K562 (cell line): ENCODE data around the gene ATRAID. TPM values are rescaled to one million over a fixed set of nuclear protein-coding genes. Genes with fewer than 3 reads are reported as not detected.

Source experiments
- ATAC-seq: fragments of 200-7000 bp; cut with Tn5 transposase; 3 replicates; pipeline ENCODE4 v1.9.1; 2020; ENCODE audit warnings: moderate library complexity
- BruUV-seq: library from RNA; stranded (reverse); fragments of 400-500 nt; replicated peaks from 2 replicates; lab custom pipeline; 2021; lab: Mats Ljungman, UMichigan
- CTCF ChIA-PET: fragments of 300-600 bp; formaldehyde crosslinking; extraction: SDS; loops from one replicate; lab custom pipeline; 2021; ENCODE audit warnings: low intra/inter-chr PET ratio; lab: Yijun Ruan, JAX
- POLR2A ChIA-PET: fragments of 300-600, 350-650 bp; sonication (Branson Sonifier 250); formaldehyde crosslinking; extraction: SDS; loops from one replicate; lab custom pipeline; 2021; ENCODE audit warnings: antibody characterized with exemption, inconsistent platforms; lab: Yijun Ruan, JAX
- DNase-seq, 4 experiments: peaks; one replicate each; pipeline versions ENCODE4 v3.0.0 to v3.0.0-alpha.2; 2011 to 2018; ENCODE audit warnings: low spot score in 3 of 4, mixed read lengths in 3 of 4; ENCODE audit errors: extremely low read depth in 1 of 4
- FAIRE-seq: peaks from 2 replicates; lab custom pipeline; 2011; peaks lifted over from hg19 to GRCh38; lab: Jason Lieb, UNC
- H2AFZ ChIP-seq: 2 replicates; pipeline ENCODE4 v1.6.0; 2011; ENCODE audit warnings: low read depth, low read length, control low read depth, inconsistent platforms
- H3K27ac ChIP-seq: fragments of 200-600 bp; 3 replicates; pipeline ENCODE4 v1.8.0; 2011; ENCODE audit warnings: low read depth, mild to moderate bottlenecking, control low read depth, inconsistent platforms, low read length, moderate library complexity, mixed read lengths; ENCODE audit errors: extremely low read depth
- H3K27me3 ChIP-seq, 2 experiments: fragments of 300-600 bp in 1 of 2; 2 replicates in 1 of 2; 3 replicates in 1 of 2; pipeline versions ENCODE4 v1.6.0 to v1.8.0; 2011; ENCODE audit warnings: inconsistent platforms in 2 of 2, low read length in 2 of 2, mild to moderate bottlenecking in 1 of 2, mixed read lengths in 1 of 2, moderate library complexity in 1 of 2; ENCODE audit not compliant: control insufficient read depth in 2 of 2, insufficient read depth in 2 of 2
- H3K36me3 ChIP-seq: fragments of 300-600 bp; 3 replicates; pipeline ENCODE4 v1.8.0; 2011; ENCODE audit warnings: mild to moderate bottlenecking, low read length, inconsistent platforms; ENCODE audit not compliant: control insufficient read depth, insufficient read depth
- H3K4me1 ChIP-seq, 2 experiments: fragments of 200-600 bp in 1 of 2; replicated peaks in 1 of 2; 2 replicates in 1 of 2; 3 replicates in 1 of 2; pipeline versions ENCODE4 v1.5.1 to v1.8.0; 2011; ENCODE audit warnings: inconsistent platforms in 2 of 2, low read length in 2 of 2, mild to moderate bottlenecking in 1 of 2, mixed read lengths in 1 of 2, moderate library complexity in 1 of 2; ENCODE audit not compliant: control insufficient read depth in 2 of 2, insufficient read depth in 2 of 2
- H3K4me2 ChIP-seq: 2 replicates; pipeline ENCODE4 v1.6.1; 2011; ENCODE audit warnings: low read length, control low read depth, inconsistent platforms, mixed read lengths; ENCODE audit not compliant: insufficient read depth
- H3K4me3 ChIP-seq: fragments of 200-600 bp; sonication (generic), shearing (Covaris generic); 2 replicates; pipeline ENCODE4 v1.5.1; 2016; ENCODE audit warnings: control low read depth, inconsistent platforms
- H3K79me2 ChIP-seq: fragments of 200-600 bp; 3 replicates; pipeline ENCODE4 v1.8.0; 2011; ENCODE audit warnings: low read length, inconsistent platforms; ENCODE audit not compliant: control insufficient read depth, insufficient read depth
- H3K9ac ChIP-seq, 2 experiments: 2 replicates each; pipeline versions ENCODE4 v1.6.0 to v1.6.1; 2011; ENCODE audit warnings: low read depth in 2 of 2, low read length in 2 of 2, control low read depth in 1 of 2, inconsistent platforms in 1 of 2, mild to moderate bottlenecking in 1 of 2, mixed read lengths in 1 of 2; ENCODE audit not compliant: insufficient read depth in 1 of 2
- H3K9me1 ChIP-seq: one replicate; pipeline ENCODE4 v1.6.0; 2011; ENCODE audit warnings: inconsistent platforms, mild to moderate bottlenecking, low read length, moderate library complexity; ENCODE audit not compliant: control insufficient read depth, insufficient read depth
- H3K9me3 ChIP-seq: replicated peaks from 2 replicates; pipeline ENCODE4 v1.5.1; 2011; ENCODE audit warnings: low read depth, low read length, inconsistent platforms; ENCODE audit not compliant: control insufficient read depth, insufficient read depth
- H4K20me1 ChIP-seq: replicated peaks from 2 replicates; pipeline ENCODE4 v1.6.1; 2011; ENCODE audit warnings: low read length, inconsistent platforms, mixed read lengths; ENCODE audit not compliant: control insufficient read depth, insufficient read depth
- BCOR ChIP-seq: fragments of 450-650 bp; IDR thresholded peaks from 2 replicates; pipeline ENCODE4 v1.6.1; 2016
- CBX1 ChIP-seq: sonication (generic); IDR thresholded peaks from 2 replicates; pipeline ENCODE4 v1.6.1; 2016; ENCODE audit warnings: antibody characterized with exemption, low read depth, mild to moderate bottlenecking
- CHD2 ChIP-seq: IDR thresholded peaks from 2 replicates; pipeline ENCODE4 v1.6.1; 2011; ENCODE audit warnings: low read depth, low read length
- FIP1L1 ChIP-seq: fragments of 200-400 bp; formaldehyde crosslinking; IDR thresholded peaks from 2 replicates; pipeline ENCODE4 v1.6.1; 2018; ENCODE audit warnings: mild to moderate bottlenecking, low read depth, low read length; ENCODE audit not compliant: poor library complexity, severe bottlenecking
- FOSL1 ChIP-seq: fragments of 200-800 bp; sonication (Bioruptor generic); conservative IDR thresholded peaks from 2 replicates; pipeline ENCODE4 v1.6.1; 2016; ENCODE audit warnings: missing genetic modification characterization, missing compliant biosample characterization
- GTF2E2 ChIP-seq: fragments of 200-800 bp; sonication (Bioruptor generic); IDR thresholded peaks from 2 replicates; pipeline ENCODE4 v1.6.1; 2016; ENCODE audit warnings: missing genetic modification characterization, missing compliant biosample characterization
- ID3 ChIP-seq, 2 experiments: fragments of 250-450 bp in 1 of 2; fragments of 450-650 bp in 1 of 2; sonication (Bioruptor Pico) in 1 of 2; IDR thresholded peaks; 2 replicates each; pipeline versions ENCODE4 v1.6.1 to v1.8.0; 2016 to 2021; ENCODE audit warnings: mild to moderate bottlenecking in 2 of 2, moderate library complexity in 2 of 2, missing compliant biosample characterization in 1 of 2, missing genetic modification characterization in 1 of 2
- MAZ ChIP-seq, 2 experiments: fragments of 450-650 bp in 1 of 2; sonication (generic) in 1 of 2; formaldehyde crosslinking; IDR thresholded peaks in 1 of 2; conservative IDR thresholded peaks in 1 of 2; 2 replicates each; pipeline versions ENCODE4 v1.4.0 to v1.5.0; 2020; ENCODE audit warnings: mild to moderate bottlenecking in 1 of 2, missing genetic modification reagents in 1 of 2
- RFX1 ChIP-seq: fragments of 450-650 bp; IDR thresholded peaks from 2 replicates; pipeline ENCODE4 v1.6.1; 2016; ENCODE audit warnings: mild to moderate bottlenecking, moderate library complexity
- RFX7 ChIP-seq: fragments of 250-450 bp; sonication (Bioruptor Pico); IDR thresholded peaks from 2 replicates; pipeline ENCODE4 v1.5.1; 2021; ENCODE audit warnings: mild to moderate bottlenecking
- ZBTB8A ChIP-seq: fragments of 450-650 bp; IDR thresholded peaks from 2 replicates; pipeline ENCODE4 v1.6.1; 2018; ENCODE audit warnings: mild to moderate bottlenecking, moderate library complexity; ENCODE audit not compliant: partially characterized antibody
- ZNF140 ChIP-seq: fragments of 250-450 bp; sonication (Bioruptor Pico); IDR thresholded peaks from 2 replicates; pipeline ENCODE4 v1.8.0; 2021; ENCODE audit warnings: moderate library complexity, mild to moderate bottlenecking, inconsistent platforms
- ZNF696 ChIP-seq: fragments of 250-450 bp; sonication (Bioruptor Pico); conservative IDR thresholded peaks from 2 replicates; pipeline ENCODE4 v1.4.0; 2020; ENCODE audit warnings: mild to moderate bottlenecking, moderate library complexity
- ZNF75A ChIP-seq: fragments of 450-650 bp; formaldehyde crosslinking; IDR thresholded peaks from 2 replicates; pipeline ENCODE4 v1.4.0; 2020; ENCODE audit warnings: mild to moderate bottlenecking
- ZSCAN29 ChIP-seq: fragments of 450-650 bp; IDR thresholded peaks from 2 replicates; pipeline ENCODE4 v1.6.1; 2017
- WGBS: fragments of 100-300 bp; shearing (Covaris generic); methylation state at CpG from one replicate; pipeline ENCODE4 v1.1.6; 2016; ENCODE audit warnings: low coverage, mixed read lengths; ENCODE audit not compliant: insufficient coverage; ENCODE audit errors: missing lambda C conversion rate; 5-methylcytosine and 5-hydroxymethylcytosine counted together
- in situ Hi-C: fragments of 300-500 bp; cut with MboI; formaldehyde crosslinking; loops from 4 replicates; pipeline ENCODE4 v1.15.0; 2018; ENCODE audit warnings: inconsistent platforms, mixed read lengths
- intact Hi-C: fragments of 100-400 bp; cut with micrococcal nuclease; formaldehyde crosslinking; loops from 2 replicates; pipeline ENCODE4 v1.14.2; 2022
- polyA plus RNA-seq, 8 experiments: library from polyadenylated mRNA; depleted of rRNA in 4 of 8; stranded (reverse) in 5 of 8; unstranded in 3 of 8; fragments of >200 nt; fragmentation: Nextera tagmentation in 2 of 8; fragmentation: Illumina TruSeq in 1 of 8; extraction: Ambion mirVana in 2 of 8; extraction: Trizol in 1 of 8; gene quantifications; 2 replicates each; pipeline versions ENCODE4 v1.2.1 to v1.2.3, GENCODE V29; 2011 to 2014; ENCODE audit warnings: inconsistent platforms in 1 of 8, missing spikeins in 1 of 8
- total RNA-seq, 7 experiments: library from RNA; depleted of rRNA in 6 of 7; stranded (reverse); fragments of >200 nt in 6 of 7; fragmentation: Illumina TruSeq in 2 of 7; extraction: Trizol in 2 of 7; gene quantifications; 2 replicates each; pipeline versions ENCODE4 v1.2.1 to v1.2.3, GENCODE V29; 2011 to 2021; ENCODE audit warnings: low replicate concordance in 1 of 7
- TF ChIP-seq, protein P1 (sequence below): fragments of 450-650 bp; formaldehyde crosslinking; IDR thresholded peaks from 2 replicates; pipeline ENCODE4 v1.4.0; 2022; ENCODE audit warnings: mild to moderate bottlenecking, moderate library complexity

ATRAID gene
- total and polyA plus RNA-seq, 9 of the 15 experiments (the other 6 are each of a cell fraction or from before 2014, with no cell fraction given): 70.2 to 187 (median 108) TPM

GRCh38 chr2:27231921-27232320 is 20.1 kb downstream of the ATRAID start:
- ChIA-PET CTCF (no interaction called here), POLR2A (interaction anchor here (0.5 to 2.2 kb wide), 6 partner anchors 10 to 134 kb away, joined by 3 to 12 read pairs (median 4); partner anchors contain the start of gene CAD)
- Histone ChIP-seq H3K4me1 (no peaks in the 10 kb centered on the region), H3K27ac (no peak overlapping the region), H3K9ac (no peak overlapping the region), H3K4me2 (no peak overlapping the region), H3K79me2 (no peaks in the 10 kb centered on the region), H3K9me3 (no peaks in the 10 kb centered on the region), H3K36me3 (peaks cover 97% of the 10 kb centered on the region), H3K27me3 (no peaks in the 10 kb centered on the region), H4K20me1 (no peaks in the 10 kb centered on the region), H2AFZ (no peak overlapping the region), H3K9me1 (no peaks in the 10 kb centered on the region), H3K4me3 (no peak overlapping the region)
- ATAC-seq (no peak), FAIRE-seq (no peak), DNase-seq (no peak)
- BruUV-seq: TSS peak; percentile 11
- intact Hi-C loops: no loop called here
- WGBS: 93% methylated on average over 13 of the region's 13 CpGs
- in situ Hi-C loops: no loop called here
- TF ChIP-seq ID3 (CRISPR knock-in tag; IDR thresholded peaks at IDR 0.05): no peak
- TF ChIP-seq ID3 (tag; IDR thresholded peaks at IDR 0.05): no peak
- TF ChIP-seq ZNF696 (CRISPR knock-in tag): no peak
- TF ChIP-seq FOSL1 (tag): no peak

DNA sequence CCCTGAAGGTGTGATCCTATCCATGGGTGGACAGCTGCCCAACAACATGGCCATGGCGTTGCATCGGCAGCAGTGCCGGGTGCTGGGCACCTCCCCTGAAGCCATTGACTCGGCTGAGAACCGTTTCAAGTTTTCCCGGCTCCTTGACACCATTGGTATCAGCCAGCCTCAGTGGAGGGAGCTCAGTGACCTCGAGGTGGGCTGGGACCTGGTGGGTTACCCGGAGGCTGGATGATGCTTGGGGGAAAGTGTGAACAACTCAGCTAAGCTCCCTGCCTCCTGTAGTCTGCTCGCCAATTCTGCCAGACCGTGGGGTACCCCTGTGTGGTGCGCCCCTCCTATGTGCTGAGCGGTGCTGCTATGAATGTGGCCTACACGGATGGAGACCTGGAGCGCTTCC is 21.5 kb downstream of the ATRAID start:
- BruUV-seq: no TSS peak
- Histone ChIP-seq H3K9ac (no peak overlapping the region; a peak in 1 of 4 replicates), H3K4me2 (no peak overlapping the region), H3K4me3 (no peak overlapping the region), H2AFZ (no peak overlapping the region), H3K36me3 (peaks cover 97% of the 10 kb centered on the region), H3K27ac (no peak overlapping the region), H3K9me3 (no peaks in the 10 kb centered on the region), H4K20me1 (no peaks in the 10 kb centered on the region), H3K79me2 (no peaks in the 10 kb centered on the region), H3K27me3 (no peaks in the 10 kb centered on the region), H3K9me1 (no peaks in the 10 kb centered on the region), H3K4me1 (no peaks in the 10 kb centered on the region)
- in situ Hi-C loops (no loop called here), intact Hi-C loops (no loop called here)
- FAIRE-seq: no peak
- DNase-seq: no peak
- ChIA-PET POLR2A (interaction anchor here (0.6 to 2.2 kb wide), 5 partner anchors 13 to 128 kb away, joined by 3 to 12 read pairs (median 3); partner anchors contain the start of gene CAD), CTCF (no interaction called here)
- WGBS: 97% methylated on average over 13 of the region's 14 CpGs
- ATAC-seq: no peak
- TF ChIP-seq BCOR: no peak
- TF ChIP-seq MAZ (CRISPR knock-in tag; conservative IDR thresholded peaks at IDR 0.05 in 1 of 2, IDR thresholded peaks at IDR 0.05 in 1 of 2): no peak
- TF ChIP-seq RFX1: no peak
- no peak for TF ChIP-seq CHD2
- no peak for TF ChIP-seq GTF2E2
- no peak for TF ChIP-seq ZBTB8A
- no peak for TF ChIP-seq ZNF140 (CRISPR knock-in tag)
- TF ChIP-seq ZSCAN29: no peak
- no peak for TF ChIP-seq ZNF75A (CRISPR knock-in tag)
- no peak for TF ChIP-seq RFX7
- TF ChIP-seq, protein P1, sequence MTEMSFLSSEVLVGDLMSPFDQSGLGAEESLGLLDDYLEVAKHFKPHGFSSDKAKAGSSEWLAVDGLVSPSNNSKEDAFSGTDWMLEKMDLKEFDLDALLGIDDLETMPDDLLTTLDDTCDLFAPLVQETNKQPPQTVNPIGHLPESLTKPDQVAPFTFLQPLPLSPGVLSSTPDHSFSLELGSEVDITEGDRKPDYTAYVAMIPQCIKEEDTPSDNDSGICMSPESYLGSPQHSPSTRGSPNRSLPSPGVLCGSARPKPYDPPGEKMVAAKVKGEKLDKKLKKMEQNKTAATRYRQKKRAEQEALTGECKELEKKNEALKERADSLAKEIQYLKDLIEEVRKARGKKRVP: no peak
- no peak for TF ChIP-seq FIP1L1
- no peak for TF ChIP-seq CBX1
